Uterus (tissue), 4 donors: ENCODE results near the gene ADAMTSL1. TPM values are rescaled to one million over a fixed set of nuclear protein-coding genes. Genes with fewer than 3 reads are reported as not detected.
A peak's percentile ranks its signal among the peaks of the same experiment; 100 is the strongest.

Source experiments
- DNase-seq, 2 donors: peaks; one replicate each; pipeline ENCODE4 v3.0.0-alpha.2; 2019 to 2020
- H3K27ac ChIP-seq, 2 donors: fragments of 200-600 bp; sonication (generic); 1 replicate in 1 of 2; 2 replicates in 1 of 2; pipeline ENCODE4 v1.5.1; 2016 to 2018
- H3K27me3 ChIP-seq, 2 donors: fragments of 200-600 bp; sonication (generic); one replicate each; pipeline ENCODE4 v1.5.1; 2018 to 2019; ENCODE audit warnings: control low read depth in 1 of 2
- H3K36me3 ChIP-seq, 2 donors: fragments of 200-600 bp; sonication (generic); one replicate each; pipeline ENCODE4 v1.5.1; 2019; ENCODE audit warnings: control low read depth in 1 of 2
- H3K4me1 ChIP-seq, 2 donors: fragments of 200-600 bp; sonication (generic); one replicate each; pipeline ENCODE4 v1.5.1; 2018 to 2019; ENCODE audit warnings: control low read depth in 1 of 2
- H3K4me3 ChIP-seq, 2 donors: fragments of 200-600 bp; sonication (generic); 1 replicate in 1 of 2; 2 replicates in 1 of 2; pipeline ENCODE4 v1.5.1; 2018 to 2019; ENCODE audit warnings: mild to moderate bottlenecking in 1 of 2
- H3K9me3 ChIP-seq, 2 donors: fragments of 200-600 bp; sonication (generic); one replicate each; pipeline ENCODE4 v1.5.1; 2019; ENCODE audit warnings: control low read depth in 1 of 2
- CTCF ChIP-seq, 4 experiments: fragments of 200-600 bp in 2 of 4; fragments of 450-650 bp in 2 of 4; sonication (generic) in 2 of 4; IDR thresholded peaks; one replicate each; pipeline ENCODE4 v1.5.1; 2016 to 2019; ENCODE audit warnings: antibody characterized with exemption in 4 of 4, mild to moderate bottlenecking in 2 of 4, moderate library complexity in 1 of 4
- POLR2A ChIP-seq, 2 donors: fragments of 450-650 bp; IDR thresholded peaks; one replicate each; pipeline ENCODE4 v1.6.1; 2016; ENCODE audit warnings: antibody characterized with exemption in 2 of 2, mild to moderate bottlenecking in 1 of 2, moderate library complexity in 1 of 2
- intact Hi-C: fragments of 100-400 bp; cut with DNase I; formaldehyde crosslinking; loops from one replicate; pipeline ENCODE4 v1.15.1; 2023; ENCODE audit warnings: low total_unique reads
- total RNA-seq, 4 donors: library from RNA; depleted of rRNA in 3 of 4; stranded (reverse); fragments of >200 nt in 3 of 4; gene quantifications; one replicate each; pipeline versions ENCODE4 v1.1.0 to v1.2.4, GENCODE V29; 2014 to 2023
- donor health status: DM: yes; HTN: yes; CAD: no.

Gene ADAMTSL1
- total RNA-seq, 4 donors from 2014 or later, result 30.0 to 186 (median 138) TPM

- Histone ChIP-seq H3K27me3 (no peaks in the 10 kb centered on the region), H3K36me3 (no peaks in the 10 kb centered on the region), H3K4me1 (peaks cover 2 to 10% of the 10 kb centered on the region in 2 donors), H3K27ac (peak overlapping the region; percentile 51 to 63), H3K4me3 (no peak overlapping the region), H3K9me3 (no peaks in the 10 kb centered on the region)
- TF ChIP-seq CTCF (IDR thresholded peaks at IDR 0.05) (no peak), POLR2A (IDR thresholded peaks at IDR 0.05) (no peak)
- intact Hi-C loops, result no loop called here
- DNase-seq, result no peak
Measured at GRCh38 chr9:18566121-18566520, 92.2 kb downstream of the ADAMTSL1 start.

GRCh38 chr9:18568973-18569372, 95.0 kb downstream of the ADAMTSL1 start:
- Histone ChIP-seq H3K36me3 (no peaks in the 10 kb centered on the region), H3K27ac (peak overlapping the region; percentile 22 to 46), H3K4me3 (no peak overlapping the region), H3K9me3 (no peaks in the 10 kb centered on the region), H3K27me3 (no peaks in the 10 kb centered on the region), H3K4me1 (peaks cover 2 to 10% of the 10 kb centered on the region in 2 donors)
- TF ChIP-seq CTCF (IDR thresholded peaks at IDR 0.05) (no peak), POLR2A (IDR thresholded peaks at IDR 0.05) (no peak)
- DNase-seq, result no peak
- intact Hi-C loops, result no loop called here

- H3K36me3 ChIP-seq, result no peaks in the 10 kb centered on the region
- H3K27ac ChIP-seq, result no peak overlapping the region
- no peaks in the 10 kb centered on the region for H3K27me3 ChIP-seq
- no peak for DNase-seq
- TF ChIP-seq CTCF (IDR thresholded peaks at IDR 0.05) (no peak), POLR2A (IDR thresholded peaks at IDR 0.05) (no peak)
- no peak overlapping the region for H3K4me3 ChIP-seq
- H3K4me1 ChIP-seq, result peaks cover 2 to 6% of the 10 kb centered on the region in 2 donors
- intact Hi-C loops, result no loop called here
- no peaks in the 10 kb centered on the region for H3K9me3 ChIP-seq
Measured at GRCh38 chr9:18569941-18570630, 96.1 kb downstream of the ADAMTSL1 start.

GRCh38 chr9:18573021-18573556, 99.1 kb downstream of the ADAMTSL1 start:
- no peak for DNase-seq
- no peak overlapping the region for H3K27ac ChIP-seq
- H3K27me3 ChIP-seq, result no peaks in the 10 kb centered on the region
- no peaks in the 10 kb centered on the region for H3K36me3 ChIP-seq
- no peak overlapping the region for H3K4me3 ChIP-seq
- no peaks in the 10 kb centered on the region for H3K9me3 ChIP-seq
- intact Hi-C loops, result no loop called here
- TF ChIP-seq CTCF (IDR thresholded peaks at IDR 0.05), result no peak
- TF ChIP-seq POLR2A (IDR thresholded peaks at IDR 0.05), result no peak
- H3K4me1 ChIP-seq, result no peaks in the 10 kb centered on the region

- Histone ChIP-seq H3K27me3 (no peaks in the 10 kb centered on the region), H3K9me3 (no peaks in the 10 kb centered on the region), H3K4me1 (no peaks in the 10 kb centered on the region), H3K4me3 (no peak overlapping the region), H3K36me3 (no peaks in the 10 kb centered on the region), H3K27ac (no peak overlapping the region)
- DNase-seq, result no peak
- TF ChIP-seq POLR2A (IDR thresholded peaks at IDR 0.05), result no peak
- intact Hi-C loops, result no loop called here
Measured at GRCh38 chr9:18575686-18576085, 101.7 kb downstream of the ADAMTSL1 start.
